Activated CD4-positive, alpha-beta T cell treated with anti-CD3 and anti-CD28 coated beads, Interleukin-2, amount 10 ng/mL, durations not matched to agents 24 days and 14 days (primary cell): Measurements from ENCODE around the gene AOAH. TPM values are rescaled to one million over a fixed set of nuclear protein-coding genes. Genes with fewer than 3 reads are reported as not detected.

Experiments used
- DNase-seq: peaks from one replicate; pipeline ENCODE4 v3.0.0; 2022
- H3K27ac Mint-ChIP-seq: one replicate; pipeline ENCODE4 v1.8.0; 2022; ENCODE audit warnings: mild to moderate bottlenecking, mixed read lengths
- H3K27me3 Mint-ChIP-seq: one replicate; pipeline ENCODE4 v1.8.0; 2022; ENCODE audit warnings: mixed read lengths
- H3K36me3 Mint-ChIP-seq: one replicate; pipeline ENCODE4 v1.8.0; 2022; ENCODE audit warnings: low read depth, mild to moderate bottlenecking, mixed read lengths
- H3K4me1 Mint-ChIP-seq: one replicate; pipeline ENCODE4 v1.8.0; 2021; ENCODE audit warnings: mixed read lengths
- H3K4me3 Mint-ChIP-seq: one replicate; pipeline ENCODE4 v1.8.0; 2022; ENCODE audit warnings: mild to moderate bottlenecking, moderate library complexity, mixed read lengths
- H3K9me3 Mint-ChIP-seq: one replicate; pipeline ENCODE4 v1.8.0; 2021; ENCODE audit warnings: mixed read lengths
- intact Hi-C: fragments of 100-400 bp; cut with micrococcal nuclease; formaldehyde crosslinking; loops from one replicate; pipeline ENCODE4 v1.15.1; 2023
- total RNA-seq: library from RNA; stranded (reverse); gene quantifications from 2 replicates; pipeline ENCODE4 v1.2.3, GENCODE V29; 2022

Gene AOAH
- total RNA-seq, 1 donor from 2014 or later, result 17.8 TPM

- H3K4me3 Mint-ChIP-seq, result no peak overlapping the region
- H3K9me3 Mint-ChIP-seq, result no peaks in the 10 kb centered on the region
- no peaks in the 10 kb centered on the region for H3K27me3 Mint-ChIP-seq
- no peak overlapping the region for H3K27ac Mint-ChIP-seq
- no peak for DNase-seq
- intact Hi-C loops, result no loop called here
- H3K4me1 Mint-ChIP-seq, result peaks cover 7% of the 10 kb centered on the region
- H3K36me3 Mint-ChIP-seq, result peaks cover 37% of the 10 kb centered on the region
Measured at GRCh38 chr7:36614959-36615358, 109.3 kb downstream of the AOAH start.

DNA sequence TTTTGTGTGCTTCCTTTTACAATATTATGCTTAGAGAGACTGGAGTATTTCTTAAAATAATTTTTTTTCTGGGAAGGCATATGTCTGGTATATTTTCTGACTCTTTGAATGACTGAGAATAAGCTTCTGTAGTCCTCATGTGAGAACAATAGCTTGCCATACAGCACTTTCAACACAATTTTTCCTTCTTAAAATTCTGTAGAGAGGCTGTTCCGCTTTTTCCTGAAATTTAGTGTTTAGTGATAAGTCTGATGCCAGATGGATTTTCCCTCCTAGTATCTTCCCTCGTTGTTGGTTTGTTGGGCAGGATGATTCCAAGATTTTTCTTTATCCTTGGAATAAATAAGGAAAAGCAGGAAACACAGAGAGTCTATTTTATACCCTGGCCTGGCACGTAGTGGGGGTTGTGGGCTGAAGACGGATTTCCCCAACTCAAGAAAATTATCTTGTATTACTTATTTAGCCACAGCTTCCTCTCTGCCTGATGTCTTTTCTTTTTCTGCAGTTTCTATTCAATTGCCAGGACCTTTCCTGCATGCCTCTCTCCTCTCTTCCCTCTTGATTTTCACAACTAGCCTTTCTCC is 111.2 kb downstream of the AOAH start:
- peaks cover 7% of the 10 kb centered on the region for H3K4me1 Mint-ChIP-seq
- peaks cover 24% of the 10 kb centered on the region for H3K36me3 Mint-ChIP-seq
- H3K27me3 Mint-ChIP-seq, result no peaks in the 10 kb centered on the region
- no peak overlapping the region for H3K27ac Mint-ChIP-seq
- DNase-seq, result no peak
- intact Hi-C loops, result no loop called here
- no peak overlapping the region for H3K4me3 Mint-ChIP-seq
- no peaks in the 10 kb centered on the region for H3K9me3 Mint-ChIP-seq

- intact Hi-C loops, result no loop called here
- no peak overlapping the region for H3K4me3 Mint-ChIP-seq
Measured at GRCh38 chr7:36611703-36612102, 112.6 kb downstream of the AOAH start.

DNA sequence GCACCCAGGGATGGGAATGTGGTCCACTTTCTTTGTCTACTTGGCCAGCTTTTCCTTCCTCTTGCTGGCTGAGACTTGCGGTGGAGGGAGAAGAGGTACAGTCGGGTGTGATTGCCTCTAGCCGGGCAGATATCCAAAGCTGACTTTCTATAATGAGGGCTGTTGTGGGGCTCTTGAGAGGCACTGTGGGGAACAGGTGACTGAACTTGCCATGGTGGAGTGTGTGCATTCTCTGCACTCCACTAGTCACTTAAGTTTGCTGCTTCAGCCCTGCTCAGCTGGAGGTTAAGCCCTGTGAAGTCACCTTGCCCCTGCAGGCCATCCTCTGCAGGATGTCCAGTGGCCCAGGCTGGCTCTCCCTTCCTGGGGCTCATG is 116.6 kb downstream of the AOAH start:
- Mint-ChIP-seq H3K27ac (no peak overlapping the region), H3K4me3 (no peak overlapping the region), H3K36me3 (peaks cover 10% of the 10 kb centered on the region), H3K4me1 (peaks cover 19% of the 10 kb centered on the region), H3K27me3 (no peaks in the 10 kb centered on the region), H3K9me3 (no peaks in the 10 kb centered on the region)
- intact Hi-C loops, result loop anchor here (10.0 kb wide), 2 partner anchors 357 to 577 kb away; no protein-coding TSS in a partner anchor
- no peak for DNase-seq

More at GRCh38 chr7:36611703-36612102, 112.6 kb downstream of the AOAH start:
- Mint-ChIP-seq H3K27me3 (no peaks in the 10 kb centered on the region), H3K27ac (no peak overlapping the region), H3K36me3 (peaks cover 25% of the 10 kb centered on the region), H3K4me1 (peaks cover 9% of the 10 kb centered on the region), H3K9me3 (no peaks in the 10 kb centered on the region)
- no peak for DNase-seq

- Mint-ChIP-seq H3K9me3 (no peaks in the 10 kb centered on the region), H3K27me3 (no peaks in the 10 kb centered on the region), H3K4me3 (no peak overlapping the region), H3K27ac (no peak overlapping the region), H3K4me1 (peaks cover 25% of the 10 kb centered on the region), H3K36me3 (peaks cover 8% of the 10 kb centered on the region)
- intact Hi-C loops, result loop anchor here (10.0 kb wide), 2 partner anchors 358 to 578 kb away; no protein-coding TSS in a partner anchor
- DNase-seq, result no peak
Measured at GRCh38 chr7:36606976-36607720, 117.1 kb downstream of the AOAH start.

DNA sequence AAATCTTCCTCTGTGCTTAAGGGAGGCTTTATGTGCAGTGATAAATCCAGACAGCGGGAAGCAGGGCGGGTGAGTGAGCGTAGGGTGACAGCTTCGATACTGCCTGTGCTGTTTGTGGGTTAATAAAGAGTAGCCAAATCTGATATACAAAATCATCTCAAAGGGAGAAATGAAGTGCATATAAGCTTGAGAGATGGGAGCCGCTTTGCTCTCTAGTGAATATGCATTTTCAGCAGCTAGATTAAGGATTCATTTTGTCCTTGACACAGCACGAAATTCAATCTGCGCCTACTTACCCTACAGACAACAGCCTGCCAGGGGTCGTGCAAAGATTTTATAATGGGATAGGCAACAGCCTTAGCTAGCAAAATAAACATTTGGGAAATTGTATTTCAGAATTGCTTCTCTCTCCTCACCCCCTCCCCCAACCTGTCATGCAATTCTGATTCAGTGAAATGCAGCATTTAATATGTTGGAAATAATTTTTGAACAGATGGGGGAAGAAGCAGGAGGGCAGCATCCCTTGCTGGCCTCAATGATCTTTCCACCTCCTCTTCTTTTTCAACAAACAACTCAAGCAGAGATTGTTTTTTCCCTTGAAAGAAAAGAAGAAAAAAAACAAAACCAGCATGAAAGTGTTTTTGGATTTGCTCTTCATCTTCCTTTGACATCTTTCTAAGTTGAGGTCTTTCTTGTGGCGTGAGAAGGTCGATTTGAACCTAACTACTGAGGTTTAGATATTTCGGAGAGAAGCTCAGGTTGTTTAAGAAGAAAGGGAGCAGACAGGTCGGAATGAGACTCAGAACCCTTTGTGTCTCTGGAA is 117.9 kb downstream of the AOAH start:
- H3K27ac Mint-ChIP-seq, result no peak overlapping the region
- intact Hi-C loops, result loop anchor here (10.0 kb wide), 2 partner anchors 358 to 578 kb away; no protein-coding TSS in a partner anchor

GRCh38 chr7:36605261-36606051 is 118.8 kb downstream of the AOAH start:
- no peak overlapping the region for H3K4me3 Mint-ChIP-seq
- H3K27me3 Mint-ChIP-seq, result no peaks in the 10 kb centered on the region
- no peak overlapping the region for H3K27ac Mint-ChIP-seq
- peaks cover 40% of the 10 kb centered on the region for H3K4me1 Mint-ChIP-seq
- no peak for DNase-seq
- peaks cover 9% of the 10 kb centered on the region for H3K36me3 Mint-ChIP-seq
- intact Hi-C loops, result loop anchor here (10.0 kb wide), 2 partner anchors 359 to 579 kb away; no protein-coding TSS in a partner anchor
- no peaks in the 10 kb centered on the region for H3K9me3 Mint-ChIP-seq

More for the DNA sequence above, 117.9 kb downstream of the AOAH start:
- DNase-seq, result no peak
- no peak overlapping the region for H3K4me3 Mint-ChIP-seq
- H3K36me3 Mint-ChIP-seq, result peaks cover 5% of the 10 kb centered on the region
- no peaks in the 10 kb centered on the region for H3K27me3 Mint-ChIP-seq
- H3K9me3 Mint-ChIP-seq, result no peaks in the 10 kb centered on the region
- H3K4me1 Mint-ChIP-seq, result peaks cover 31% of the 10 kb centered on the region

DNA sequence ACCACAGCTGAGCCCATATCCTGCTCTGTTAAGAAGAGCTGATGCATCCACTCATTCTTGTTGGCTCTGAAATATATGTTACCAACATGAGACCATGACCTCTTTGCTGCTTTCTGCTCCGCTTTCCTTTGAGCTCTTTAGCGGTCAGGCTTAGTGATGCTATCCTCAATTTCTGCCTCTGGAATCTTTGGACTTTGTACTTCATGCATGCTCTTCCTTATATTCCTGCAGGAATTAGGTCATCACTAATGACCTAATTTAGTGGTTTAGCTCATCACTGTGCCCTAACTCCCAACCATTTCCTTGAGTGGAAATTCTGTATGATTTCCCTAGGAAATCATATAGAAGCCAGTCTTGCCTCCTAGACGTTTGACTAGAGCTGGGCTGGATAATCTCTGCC is 119.5 kb downstream of the AOAH start:
- H3K36me3 Mint-ChIP-seq, result peaks cover 14% of the 10 kb centered on the region
- no peaks in the 10 kb centered on the region for H3K9me3 Mint-ChIP-seq
- H3K4me3 Mint-ChIP-seq, result no peak overlapping the region
- DNase-seq, result no peak
- H3K27me3 Mint-ChIP-seq, result no peaks in the 10 kb centered on the region
- no peak overlapping the region for H3K27ac Mint-ChIP-seq
- intact Hi-C loops, result loop anchor here (5.0 to 10.0 kb wide), 4 partner anchors 32 to 580 kb away; no protein-coding TSS in a partner anchor
- H3K4me1 Mint-ChIP-seq, result peaks cover 46% of the 10 kb centered on the region

DNA sequence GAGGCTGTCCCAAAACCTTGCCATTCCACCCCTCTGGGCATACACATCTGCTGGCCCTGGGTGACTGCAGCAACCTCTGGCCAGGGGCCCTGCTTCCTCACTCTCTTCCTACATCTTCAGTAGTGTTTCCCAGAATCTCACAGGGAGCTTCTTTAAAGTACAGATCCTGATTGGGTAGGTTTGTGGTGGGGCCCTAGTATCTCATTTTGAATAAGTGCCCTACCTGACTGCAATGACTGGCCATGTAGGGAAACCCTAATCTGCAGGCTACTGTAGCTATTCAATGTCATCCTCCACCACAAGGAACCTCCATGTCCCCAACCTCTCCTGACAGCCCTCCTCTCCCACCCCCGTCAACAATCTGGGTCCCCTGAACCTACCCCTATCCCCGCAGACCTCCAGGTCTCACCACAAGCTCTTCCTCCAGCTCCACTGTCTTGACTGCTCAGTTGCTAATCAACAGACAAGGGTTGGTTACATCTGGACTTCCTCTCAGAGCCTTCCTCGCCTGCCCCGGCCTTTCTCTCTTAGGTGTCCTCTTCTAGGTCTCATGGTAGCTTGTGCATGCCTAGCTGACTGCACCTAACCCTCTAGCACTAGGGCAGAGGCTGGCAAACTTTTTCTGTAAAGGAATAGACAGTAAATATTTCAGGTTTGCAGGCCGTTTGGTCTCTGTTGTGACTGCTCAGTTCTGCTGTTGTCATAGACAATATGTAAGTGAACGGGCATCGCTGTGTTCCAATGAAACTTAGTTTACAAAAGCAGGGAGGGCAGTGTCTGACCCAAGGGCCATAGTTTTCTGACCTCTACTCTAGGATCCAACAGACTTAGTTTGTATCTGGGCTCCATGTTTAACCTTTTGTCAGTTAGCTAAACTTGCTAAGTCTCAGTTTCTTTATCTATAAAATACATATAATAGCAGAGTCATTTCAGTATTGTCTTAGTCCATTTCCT is 121.1 kb downstream of the AOAH start:
- H3K36me3 Mint-ChIP-seq, result peaks cover 16% of the 10 kb centered on the region
- intact Hi-C loops, result loop anchor here (5.0 to 10.0 kb wide), 4 partner anchors 34 to 582 kb away; no protein-coding TSS in a partner anchor
- peaks cover 53% of the 10 kb centered on the region for H3K4me1 Mint-ChIP-seq
- H3K4me3 Mint-ChIP-seq, result no peak overlapping the region
- H3K9me3 Mint-ChIP-seq, result no peaks in the 10 kb centered on the region
- DNase-seq, result no peak
- no peak overlapping the region for H3K27ac Mint-ChIP-seq
- H3K27me3 Mint-ChIP-seq, result no peaks in the 10 kb centered on the region

- Mint-ChIP-seq H3K4me3 (no peak overlapping the region), H3K9me3 (no peaks in the 10 kb centered on the region), H3K36me3 (peaks cover 14% of the 10 kb centered on the region), H3K27ac (no peak overlapping the region), H3K4me1 (peaks cover 60% of the 10 kb centered on the region), H3K27me3 (no peaks in the 10 kb centered on the region)
- intact Hi-C loops, result loop anchor here (5.0 to 10.0 kb wide), 4 partner anchors 35 to 582 kb away; no protein-coding TSS in a partner anchor
- no peak for DNase-seq
Measured at GRCh38 chr7:36602511-36602910, 121.8 kb downstream of the AOAH start.

- Mint-ChIP-seq H3K9me3 (no peaks in the 10 kb centered on the region), H3K27ac (no peak overlapping the region), H3K4me1 (peaks cover 63% of the 10 kb centered on the region), H3K36me3 (peaks cover 16% of the 10 kb centered on the region), H3K27me3 (no peaks in the 10 kb centered on the region), H3K4me3 (no peak overlapping the region)
- intact Hi-C loops, result loop anchor here (1.0 to 10.0 kb wide), 6 partner anchors 19 to 583 kb away; no protein-coding TSS in a partner anchor
- no peak for DNase-seq
Measured at GRCh38 chr7:36601601-36602000, 122.7 kb downstream of the AOAH start.

DNA sequence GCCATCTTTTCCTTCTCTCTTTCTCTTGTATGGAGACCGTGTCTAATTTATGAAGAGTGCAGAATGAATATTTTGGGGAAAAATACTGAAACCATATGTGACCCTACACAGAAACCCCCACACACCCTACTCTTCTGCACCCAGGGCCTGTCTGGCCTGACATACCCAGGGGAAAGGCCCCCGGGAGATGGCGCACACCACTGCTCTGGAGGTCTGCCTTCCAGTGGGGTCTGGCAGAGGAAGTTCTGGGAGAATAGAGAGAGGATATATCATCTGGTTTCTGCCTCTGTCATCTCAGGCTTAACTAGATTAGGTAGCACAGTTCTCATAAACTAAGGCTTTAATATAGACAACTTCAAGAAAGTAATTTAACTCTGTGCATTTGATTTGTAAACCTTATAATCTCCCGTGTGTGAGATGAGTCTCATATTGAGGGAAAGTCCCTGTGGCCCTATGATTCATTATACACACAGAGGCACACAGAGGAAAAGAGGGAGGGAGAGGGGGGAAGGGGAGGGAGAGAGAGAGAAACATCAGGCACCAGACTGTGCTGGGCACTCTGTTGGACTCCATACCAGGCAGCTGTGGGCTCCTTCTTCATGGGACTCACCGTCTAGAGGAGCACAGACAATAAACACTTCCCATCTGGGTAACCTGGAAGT is 123.3 kb downstream of the AOAH start:
- H3K27me3 Mint-ChIP-seq, result no peaks in the 10 kb centered on the region
- H3K4me1 Mint-ChIP-seq, result peaks cover 62% of the 10 kb centered on the region
- H3K9me3 Mint-ChIP-seq, result no peaks in the 10 kb centered on the region
- H3K4me3 Mint-ChIP-seq, result no peak overlapping the region
- peak overlapping the region; percentile 53 for H3K27ac Mint-ChIP-seq
- peak; percentile 67 for DNase-seq
- intact Hi-C loops, result loop anchor here (1.0 to 10.0 kb wide), 6 partner anchors 18 to 584 kb away; no protein-coding TSS in a partner anchor
- peaks cover 16% of the 10 kb centered on the region for H3K36me3 Mint-ChIP-seq
